GM12892 (cell line): ENCODE data around the gene AADACL2. TPM values are rescaled to one million over a fixed set of nuclear protein-coding genes. Genes with fewer than 3 reads are reported as not detected.

ENCODE experiments used
- DNase-seq: peaks from one replicate; pipeline ENCODE4 v3.0.0; 2011; ENCODE audit not compliant: insufficient read length
- FAIRE-seq: peaks from 2 replicates; lab custom pipeline; 2011; peaks lifted over from hg19 to GRCh38; lab: Jason Lieb, UNC
- POLR2A ChIP-seq: IDR thresholded peaks from 2 replicates; pipeline ENCODE4 v1.6.1; 2011; ENCODE audit warnings: low read depth, low read length, control low read depth
- POLR2AphosphoS5 ChIP-seq: IDR thresholded peaks from 2 replicates; pipeline ENCODE4 v1.6.1; 2011; ENCODE audit warnings: low read depth, low read length, control low read depth
- TAF1 ChIP-seq: IDR thresholded peaks from 2 replicates; pipeline ENCODE4 v1.6.1; 2011; ENCODE audit warnings: low read depth, mild to moderate bottlenecking, control low read depth, low read length, borderline replicate concordance
- polyA plus RNA-seq: library from polyadenylated mRNA; unstranded; fragments of >200 nt; gene quantifications from one replicate; pipeline ENCODE4 v1.2.1, GENCODE V29; 2012; ENCODE audit warnings: missing spikeins, inconsistent platforms; ENCODE audit not compliant: missing spikeins

Gene AADACL2
- polyA plus RNA-seq = not detected

- no peak for FAIRE-seq
- no peak for TF ChIP-seq TAF1
- no peak for TF ChIP-seq POLR2A
- no peak for TF ChIP-seq POLR2AphosphoS5
- no peak for DNase-seq
Measured at GRCh38 chr3:151733613-151734012, at the start of gene AADACL2. TSS of gene AADACL2 (plus strand) at chr3:151733927. CDS start at chr3:151734036, 109 bp downstream.

- TF ChIP-seq POLR2A = no peak
- TF ChIP-seq TAF1 = no peak
- no peak for TF ChIP-seq POLR2AphosphoS5
- no peak for DNase-seq
- no peak for FAIRE-seq
Measured at GRCh38 chr3:151684094-151684493, 49.6 kb upstream of the AADACL2 start.

GRCh38 chr3:151686257-151686656 lies 47.5 kb upstream of the AADACL2 start:
- FAIRE-seq (no peak), DNase-seq (no peak)
- no peak for TF ChIP-seq POLR2AphosphoS5
- no peak for TF ChIP-seq TAF1
- TF ChIP-seq POLR2A = no peak

- TF ChIP-seq POLR2AphosphoS5 (no peak), POLR2A (no peak), TAF1 (no peak)
- no peak for FAIRE-seq
- no peak for DNase-seq
Measured at GRCh38 chr3:151687076-151687475, 46.7 kb upstream of the AADACL2 start.

GRCh38 chr3:151688571-151688970 lies 45.2 kb upstream of the AADACL2 start:
- no peak for FAIRE-seq

GRCh38 chr3:151690645-151691044 lies 43.1 kb upstream of the AADACL2 start:
- DNase-seq (no peak), FAIRE-seq (no peak)
- TF ChIP-seq POLR2A = no peak
- TF ChIP-seq POLR2AphosphoS5 = no peak
- TF ChIP-seq TAF1 = no peak

More at GRCh38 chr3:151688571-151688970, 45.2 kb upstream of the AADACL2 start:
- no peak for DNase-seq
- TF ChIP-seq TAF1 = no peak
- no peak for TF ChIP-seq POLR2A
- no peak for TF ChIP-seq POLR2AphosphoS5

- no peak for FAIRE-seq
- no peak for TF ChIP-seq POLR2AphosphoS5
- TF ChIP-seq TAF1 = no peak
- no peak for TF ChIP-seq POLR2A
Measured at GRCh38 chr3:151697496-151697895, 36.2 kb upstream of the AADACL2 start.

GRCh38 chr3:151707216-151707615 lies 26.5 kb upstream of the AADACL2 start:
- no peak for FAIRE-seq
- TF ChIP-seq TAF1 (no peak), POLR2A (no peak), POLR2AphosphoS5 (no peak)
- no peak for DNase-seq

More at GRCh38 chr3:151697496-151697895, 36.2 kb upstream of the AADACL2 start:
- DNase-seq = no peak

- no peak for DNase-seq
- TF ChIP-seq POLR2A = no peak
- TF ChIP-seq TAF1 = no peak
- TF ChIP-seq POLR2AphosphoS5 = no peak
- no peak for FAIRE-seq
Measured at GRCh38 chr3:151708868-151709267, 24.9 kb upstream of the AADACL2 start.

- no peak for FAIRE-seq
- TF ChIP-seq TAF1 = no peak
- TF ChIP-seq POLR2AphosphoS5 = no peak
- TF ChIP-seq POLR2A = no peak
- DNase-seq = no peak
Measured at GRCh38 chr3:151709847-151710246, 23.9 kb upstream of the AADACL2 start.

GRCh38 chr3:151721294-151721693 lies 12.4 kb upstream of the AADACL2 start:
- DNase-seq (no peak), FAIRE-seq (no peak)
- TF ChIP-seq POLR2A = no peak

GRCh38 chr3:151722856-151723255 lies 10.9 kb upstream of the AADACL2 start:
- TF ChIP-seq POLR2AphosphoS5 = no peak
- no peak for TF ChIP-seq POLR2A
- no peak for TF ChIP-seq TAF1
- FAIRE-seq (no peak), DNase-seq (no peak)
